Effector memory CD4-positive, alpha-beta T cell (primary cell): ENCODE results near the gene TMEM239.
"Not testable (repeated sequence)": the region's sequence is repeated elsewhere in the genome, so short reads cannot be mapped to it uniquely, and the experiment has no call there.

Experiments used
- DNase-seq, 3 donors: peaks; one replicate each; pipeline ENCODE4 v3.0.0-alpha.2; 2020
- H3K27ac ChIP-seq: 2 replicates; pipeline ENCODE4 v1.7.0; 2013; ENCODE audit warnings: mild to moderate bottlenecking, low read length, moderate library complexity; ENCODE audit not compliant: insufficient read depth, poor library complexity, severe bottlenecking
- H3K27me3 ChIP-seq: replicated peaks from 2 replicates; pipeline ENCODE4 v1.7.0; 2013; ENCODE audit warnings: mild to moderate bottlenecking, low read length; ENCODE audit not compliant: insufficient read depth, control insufficient read depth, poor library complexity, severe bottlenecking
- H3K36me3 ChIP-seq: 2 replicates; pipeline ENCODE4 v1.7.0; 2013; ENCODE audit warnings: mild to moderate bottlenecking, low read length, moderate library complexity; ENCODE audit not compliant: control insufficient read depth, insufficient read depth
- H3K4me1 ChIP-seq: 2 replicates; pipeline ENCODE4 v1.7.0; 2013; ENCODE audit warnings: low read length, mild to moderate bottlenecking; ENCODE audit not compliant: control insufficient read depth, insufficient read depth, poor library complexity, severe bottlenecking
- H3K4me3 ChIP-seq: 2 replicates; pipeline ENCODE4 v1.7.0; 2013; ENCODE audit warnings: low read length, low read depth, mild to moderate bottlenecking; ENCODE audit not compliant: insufficient read depth, poor library complexity, severe bottlenecking
- H3K9me3 ChIP-seq: 2 replicates; pipeline ENCODE4 v1.7.0; 2013; ENCODE audit warnings: mild to moderate bottlenecking, low read length, moderate library complexity; ENCODE audit not compliant: control insufficient read depth
- total RNA-seq, 3 donors: gene quantifications; one replicate each; lab custom pipeline; 2026; lab: John Stamatoyannopoulos, UW

The TMEM239 gene
- total RNA-seq = 0 reads per million in 3 donors

DNA sequence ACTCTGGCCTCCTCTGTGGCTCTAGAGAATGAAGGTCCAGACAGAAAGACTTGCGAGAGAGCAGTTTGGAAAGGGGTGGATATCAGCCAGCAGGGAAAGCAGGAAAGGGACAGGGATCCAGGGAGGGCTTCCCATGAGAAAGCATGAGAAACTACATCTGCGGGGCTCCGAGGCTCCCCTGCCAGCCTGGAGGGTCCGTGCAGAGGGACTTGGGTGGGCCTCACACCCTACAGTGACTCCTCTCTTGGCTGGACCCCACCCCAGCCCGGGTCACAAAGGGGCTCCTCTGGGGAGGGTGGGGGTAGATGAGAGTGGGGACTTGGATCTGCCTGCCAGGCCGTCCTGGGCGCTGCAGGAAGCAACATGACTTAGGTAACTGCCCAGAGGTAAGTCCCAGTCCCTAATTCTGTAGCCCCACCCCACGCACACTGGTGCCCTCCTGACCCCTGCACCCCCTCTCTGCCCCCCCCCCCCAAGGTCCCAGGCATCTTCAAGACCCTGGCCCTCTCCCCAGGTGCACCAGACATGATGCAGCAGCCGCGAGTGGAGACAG is at the start of gene TMEM239:
TMEM239 (plus strand) TSS at position 335 of the 553 bp plus-strand sequence; CDS start at position 526, 191 bp downstream.
- H3K4me1 ChIP-seq = peaks cover 8% of the 10 kb centered on the region
- no peak within 1 kb of the TSS for H3K27ac ChIP-seq
- H3K4me3 ChIP-seq = no peak within 1 kb of the TSS
- no peak for DNase-seq
- H3K27me3 ChIP-seq = no peaks in the 10 kb centered on the region
- no peaks in the 10 kb centered on the region for H3K9me3 ChIP-seq
- H3K36me3 ChIP-seq = no peaks in the 10 kb centered on the region

GRCh38 chr20:2767768-2768631 is 48.2 kb upstream of the TMEM239 start:
- Histone ChIP-seq H3K4me3 (no peak overlapping the region), H3K27me3 (no peaks in the 10 kb centered on the region), H3K9me3 (no peaks in the 10 kb centered on the region), H3K4me1 (no peaks in the 10 kb centered on the region), H3K27ac (no peak overlapping the region), H3K36me3 (no peaks in the 10 kb centered on the region)
- no peak for DNase-seq

- Histone ChIP-seq H3K27ac (no peak overlapping the region), H3K36me3 (no peaks in the 10 kb centered on the region), H3K4me1 (no peaks in the 10 kb centered on the region), H3K27me3 (no peaks in the 10 kb centered on the region), H3K9me3 (no peaks in the 10 kb centered on the region), H3K4me3 (no peak overlapping the region)
- no peak for DNase-seq
These were observed 47.5 kb upstream of the TMEM239 start for GRCh38 chr20:2768632-2769015.

- H3K9me3 ChIP-seq, H3K36me3 ChIP-seq, H3K4me3 ChIP-seq, H3K27ac ChIP-seq, H3K27me3 ChIP-seq, H3K4me1 ChIP-seq, DNase-seq: not testable (repeated sequence)
These were observed 46.1 kb upstream of the TMEM239 start for GRCh38 chr20:2770091-2770490.

- Histone ChIP-seq H3K4me3 (no peak overlapping the region), H3K27ac (no peak overlapping the region), H3K27me3 (no peaks in the 10 kb centered on the region), H3K36me3 (no peaks in the 10 kb centered on the region), H3K4me1 (no peaks in the 10 kb centered on the region), H3K9me3 (no peaks in the 10 kb centered on the region)
- DNase-seq = no peak
These were observed 44.5 kb upstream of the TMEM239 start for GRCh38 chr20:2771631-2772080.

DNA sequence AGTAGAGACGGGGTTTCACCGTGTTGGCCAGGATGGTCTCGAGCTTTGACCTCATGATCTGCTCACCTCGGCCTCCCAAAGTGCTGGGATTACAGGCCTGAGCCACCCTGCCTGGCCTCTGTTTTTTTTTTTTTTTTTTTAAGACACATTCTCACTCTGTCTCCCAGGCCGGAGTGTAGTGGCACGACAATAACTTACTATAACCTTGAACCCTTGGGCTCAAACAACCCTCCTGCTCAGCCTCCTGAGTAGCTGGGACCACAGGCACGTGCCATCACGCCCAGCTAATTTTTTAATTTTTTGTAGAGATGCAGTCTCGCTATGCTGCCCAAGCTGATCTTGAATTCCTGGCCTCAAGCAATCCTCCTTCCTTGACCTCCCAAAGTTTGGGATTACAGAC is 42.4 kb upstream of the TMEM239 start:
- Histone ChIP-seq H3K36me3 (no peaks in the 10 kb centered on the region), H3K27me3 (no peaks in the 10 kb centered on the region), H3K27ac (no peak overlapping the region), H3K9me3 (no peaks in the 10 kb centered on the region), H3K4me3 (no peak overlapping the region), H3K4me1 (no peaks in the 10 kb centered on the region)
- DNase-seq = no peak

GRCh38 chr20:2775139-2775538 is 41.0 kb upstream of the TMEM239 start:
- Histone ChIP-seq H3K9me3 (no peaks in the 10 kb centered on the region), H3K27me3 (no peaks in the 10 kb centered on the region)

GRCh38 chr20:2778602-2779321 is 37.4 kb upstream of the TMEM239 start:
- Histone ChIP-seq H3K27ac (no peak overlapping the region), H3K9me3 (no peaks in the 10 kb centered on the region), H3K4me3 (no peak overlapping the region), H3K36me3 (no peaks in the 10 kb centered on the region), H3K27me3 (no peaks in the 10 kb centered on the region), H3K4me1 (no peaks in the 10 kb centered on the region)
- DNase-seq = no peak

More at GRCh38 chr20:2775139-2775538, 41.0 kb upstream of the TMEM239 start:
- Histone ChIP-seq H3K27ac (no peak overlapping the region), H3K4me3 (no peak overlapping the region), H3K36me3 (no peaks in the 10 kb centered on the region), H3K4me1 (no peaks in the 10 kb centered on the region)
- no peak for DNase-seq

GRCh38 chr20:2780948-2781347 is 35.2 kb upstream of the TMEM239 start:
- Histone ChIP-seq H3K9me3 (no peaks in the 10 kb centered on the region), H3K27ac (no peak overlapping the region), H3K4me3 (no peak overlapping the region), H3K27me3 (no peaks in the 10 kb centered on the region), H3K36me3 (no peaks in the 10 kb centered on the region), H3K4me1 (no peaks in the 10 kb centered on the region)
- no peak for DNase-seq
